ENCODE measurements around the gene VIPAS39.
A peak's percentile ranks its signal among the peaks of the same experiment; 100 is the strongest.

The VIPAS39 gene

GRCh38 chr14:77390188-77390587 is 67.2 kb downstream of the VIPAS39 start:
- DNase-seq, result no peak

GRCh38 chr14:77378701-77379100 is 78.7 kb downstream of the VIPAS39 start:
- DNase-seq, result no peak

- DNase-seq, result no peak
These were observed 79.9 kb downstream of the VIPAS39 start for GRCh38 chr14:77377502-77377844.

- peak; percentile 93 for DNase-seq
These were observed 80.5 kb downstream of the VIPAS39 start, which contains the start of the genes SAMD15 and TMED8 for GRCh38 chr14:77376771-77377501. TSS of gene SAMD15 (plus strand) at chr14:77377379. CDS start at chr14:77377419, 40 bp downstream. TSS of gene TMED8 (minus strand) at chr14:77377094. CDS start at chr14:77377053, 41 bp downstream.

Data from NCI-H1694 treated with DMSO at 0.1 percent for 48 hours (cell line).